Endothelial cell of umbilical vein (primary cell): ENCODE results near the gene CLASP2. TPM values are rescaled to one million over a fixed set of nuclear protein-coding genes. Genes with fewer than 3 reads are reported as not detected.
"Not testable (repeated sequence)": the region's sequence is repeated elsewhere in the genome, so short reads cannot be mapped to it uniquely, and the experiment has no call there.

ENCODE experiments used
- BruUV-seq: library from RNA; stranded (reverse); fragments of 400-500 nt; replicated peaks from 2 replicates; lab custom pipeline; 2021; lab: Mats Ljungman, UMichigan
- CTCF ChIA-PET: fragments of 300-600, 350-600 bp; sonication (Branson Sonifier 250); formaldehyde crosslinking; loops from one replicate; lab custom pipeline; 2021; ENCODE audit warnings: antibody characterized with exemption, inconsistent platforms; lab: Charles Lee
- POLR2A ChIA-PET: fragments of 300-600, 350-600 bp; sonication (Branson Sonifier 250); formaldehyde crosslinking; loops from one replicate; lab custom pipeline; 2021; ENCODE audit warnings: antibody characterized with exemption, inconsistent platforms; lab: Charles Lee
- DNase-seq: peaks from one replicate; pipeline ENCODE4 v3.0.0-alpha.2; 2011; ENCODE audit warnings: low read depth, low spot score
- FAIRE-seq: peaks from 2 replicates; lab custom pipeline; 2011; peaks lifted over from hg19 to GRCh38; lab: Jason Lieb, UNC
- H2AFZ ChIP-seq: 2 replicates; pipeline ENCODE4 v1.6.0; 2012; ENCODE audit warnings: low read depth, low read length, control low read depth, inconsistent platforms
- H3K27ac ChIP-seq: 2 replicates; pipeline ENCODE4 v1.5.1; 2011; ENCODE audit warnings: low read depth, mild to moderate bottlenecking, control low read depth, low read length, moderate library complexity; ENCODE audit not compliant: insufficient read depth
- H3K27me3 ChIP-seq, 2 experiments: 2 replicates each; pipeline versions ENCODE4 v1.6.0 to v1.6.1; 2011; ENCODE audit warnings: low read length in 2 of 2, mixed read lengths in 1 of 2; ENCODE audit not compliant: control insufficient read depth in 2 of 2, insufficient read depth in 2 of 2
- H3K36me3 ChIP-seq, 2 experiments: 2 replicates in 1 of 2; 3 replicates in 1 of 2; pipeline ENCODE4 v1.5.1; 2011; ENCODE audit warnings: low read length in 2 of 2, mild to moderate bottlenecking in 1 of 2, moderate library complexity in 1 of 2; ENCODE audit not compliant: control insufficient read depth in 2 of 2, insufficient read depth in 2 of 2; ENCODE audit errors: extremely low read depth in 1 of 2
- H3K4me1 ChIP-seq: 3 replicates; pipeline ENCODE4 v1.5.1; 2011; ENCODE audit warnings: mild to moderate bottlenecking, low read length; ENCODE audit not compliant: control insufficient read depth, insufficient read depth; ENCODE audit errors: extremely low read depth
- H3K4me2 ChIP-seq: 2 replicates; pipeline ENCODE4 v1.6.1; 2011; ENCODE audit warnings: low read length, control low read depth, mixed read lengths; ENCODE audit not compliant: insufficient read depth
- H3K4me3 ChIP-seq, 3 experiments: fragments of 200-600 bp in 1 of 3; sonication (generic), shearing (Covaris generic) in 1 of 3; replicated peaks in 1 of 3; 2 replicates each; pipeline ENCODE4 v1.5.1; 2011 to 2016; ENCODE audit warnings: control low read depth in 3 of 3, low read length in 3 of 3, mild to moderate bottlenecking in 2 of 3, inconsistent platforms in 1 of 3, low read depth in 1 of 3, moderate library complexity in 1 of 3; ENCODE audit not compliant: insufficient read depth in 1 of 3
- H3K79me2 ChIP-seq: 2 replicates; pipeline ENCODE4 v1.6.0; 2012; ENCODE audit warnings: low read length, inconsistent platforms; ENCODE audit not compliant: control insufficient read depth, insufficient read depth
- H3K9ac ChIP-seq: replicated peaks from 2 replicates; pipeline ENCODE3; 2011; ENCODE audit warnings: low read length, control low read depth; ENCODE audit not compliant: insufficient read depth; ENCODE audit errors: extremely low read depth
- H3K9me1 ChIP-seq: replicated peaks from 3 replicates; pipeline ENCODE4 v1.6.0; 2011; ENCODE audit warnings: mild to moderate bottlenecking, low read length; ENCODE audit not compliant: control insufficient read depth, insufficient read depth; ENCODE audit errors: extremely low read depth
- H3K9me3 ChIP-seq: replicated peaks from 2 replicates; pipeline ENCODE4 v1.5.1; 2012; ENCODE audit warnings: low read length, inconsistent platforms; ENCODE audit not compliant: control insufficient read depth, insufficient read depth
- H4K20me1 ChIP-seq: replicated peaks from 2 replicates; pipeline ENCODE3; 2011; ENCODE audit warnings: mild to moderate bottlenecking, low read length; ENCODE audit not compliant: control insufficient read depth, insufficient read depth; ENCODE audit errors: extremely low read depth
- CTCF ChIP-seq, 2 donors: IDR thresholded peaks; 1 replicate in 1 of 2; 2 replicates in 1 of 2; pipeline ENCODE4 v1.5.1; 2011; ENCODE audit warnings: low read length in 2 of 2, mild to moderate bottlenecking in 2 of 2, moderate library complexity in 2 of 2, control low read depth in 1 of 2, inconsistent platforms in 1 of 2, low read depth in 1 of 2; ENCODE audit not compliant: insufficient read depth in 1 of 2; ENCODE audit errors: extremely low read depth in 1 of 2
- EZH2 ChIP-seq: IDR thresholded peaks from 2 replicates; pipeline ENCODE4 v1.6.1; 2012; ENCODE audit warnings: borderline replicate concordance, low read depth, mild to moderate bottlenecking, moderate library complexity, low read length, inconsistent platforms; ENCODE audit not compliant: severe bottlenecking
- FOS ChIP-seq: IDR thresholded peaks from 2 replicates; pipeline ENCODE4 v1.6.1; 2011; ENCODE audit warnings: mild to moderate bottlenecking, low read length, moderate library complexity, borderline replicate concordance; ENCODE audit not compliant: insufficient read depth
- GATA2 ChIP-seq: IDR thresholded peaks from 2 replicates; pipeline ENCODE4 v1.7.0; 2011; ENCODE audit warnings: low read depth, mild to moderate bottlenecking, moderate library complexity, mixed read lengths, low read length; ENCODE audit not compliant: insufficient read length, insufficient read depth
- JUN ChIP-seq: IDR thresholded peaks from 2 replicates; pipeline ENCODE4 v1.6.1; 2011; ENCODE audit warnings: borderline replicate concordance, low read depth; ENCODE audit not compliant: insufficient read length, insufficient read depth
- MAX ChIP-seq: IDR thresholded peaks from 2 replicates; pipeline ENCODE4 v1.6.1; 2011; ENCODE audit not compliant: insufficient read depth, insufficient read length
- MYC ChIP-seq: IDR thresholded peaks from one replicate; pipeline ENCODE4 v1.6.1; 2011; ENCODE audit warnings: mild to moderate bottlenecking, low read depth, low read length
- POLR2A ChIP-seq: IDR thresholded peaks from 2 replicates; pipeline ENCODE4 v1.6.1; 2012; ENCODE audit warnings: low read depth, mild to moderate bottlenecking, control low read depth, low read length
- POLR2AphosphoS5 ChIP-seq: IDR thresholded peaks from 2 replicates; pipeline ENCODE4 v1.6.1; 2012; ENCODE audit warnings: low read depth, mild to moderate bottlenecking, control low read depth, low read length, moderate library complexity; ENCODE audit not compliant: insufficient read depth
- dilution Hi-C: fragments of 300-500 bp; cut with MboI; formaldehyde crosslinking; loops from one replicate; pipeline ENCODE4 v1.15.0; 2019; ENCODE audit warnings: low sequenced_read_pairs; ENCODE audit not compliant: extremely low pct_ligation_motif_present
- intact Hi-C: fragments of 100-400 bp; cut with micrococcal nuclease; formaldehyde crosslinking; loops from one replicate; pipeline ENCODE4 v1.10.0; 2022
- polyA plus RNA-seq, 4 experiments: library from polyadenylated mRNA; depleted of rRNA in 3 of 4; stranded (reverse) in 3 of 4; unstranded in 1 of 4; fragments of >200 nt; gene quantifications; 2 replicates each; pipeline versions ENCODE4 v1.2.1 to v1.2.3, GENCODE V29; 2011 to 2012; ENCODE audit warnings: missing spikeins in 1 of 4
- total RNA-seq: library from RNA; stranded (reverse); gene quantifications from 2 replicates; pipeline ENCODE4 v1.2.3, GENCODE V29; 2021

Gene CLASP2
- total and polyA plus RNA-seq, 2 donors (not counting 3 experiments of a cell fraction or from before 2014, with no cell fraction given): 15.0 to 55.0 TPM

GRCh38 chr3:33678073-33678472 lies 40.0 kb downstream of the CLASP2 start:
- Histone ChIP-seq H3K27me3 (no peaks in the 10 kb centered on the region), H3K9ac (no peak overlapping the region), H3K27ac (no peak overlapping the region), H3K9me1 (no peaks in the 10 kb centered on the region), H3K79me2 (no peaks in the 10 kb centered on the region), H4K20me1 (no peaks in the 10 kb centered on the region), H3K36me3 (no peaks in the 10 kb centered on the region), H2AFZ (no peak overlapping the region), H3K4me3 (no peak overlapping the region), H3K4me1 (no peaks in the 10 kb centered on the region), H3K9me3 (no peaks in the 10 kb centered on the region), H3K4me2 (no peak overlapping the region)
- intact Hi-C loops: no loop called here
- TF ChIP-seq JUN: no peak
- TF ChIP-seq EZH2: no peak
- TF ChIP-seq GATA2: no peak
- TF ChIP-seq FOS: no peak
- no peak for TF ChIP-seq MYC
- no peak for TF ChIP-seq MAX
- TF ChIP-seq CTCF (IDR thresholded peaks at IDR 0.05; ENCODE audit: extremely low read depth in 1 of 2, insufficient read depth in 1 of 2, low read depth in 1 of 2, low read length in 2 of 2): no peak
- no peak for TF ChIP-seq POLR2AphosphoS5
- no peak for TF ChIP-seq POLR2A
- DNase-seq: no peak
- BruUV-seq: no TSS peak
- ChIA-PET POLR2A (no interaction called here), CTCF (interaction anchor here (0.6 to 0.7 kb wide), 3 partner anchors 8 to 109 kb away, joined by 3 read pairs; no protein-coding TSS in a partner anchor)
- dilution Hi-C loops: no loop called here
- FAIRE-seq: no peak

- H3K9ac ChIP-seq, H3K27ac ChIP-seq, DNase-seq, H4K20me1 ChIP-seq, H2AFZ ChIP-seq, POLR2A ChIA-PET, H3K9me1 ChIP-seq, H3K4me2 ChIP-seq, H3K79me2 ChIP-seq, H3K36me3 ChIP-seq, FAIRE-seq, BruUV-seq, H3K4me1 ChIP-seq, H3K4me3 ChIP-seq, intact Hi-C loops, dilution Hi-C loops, CTCF ChIA-PET, H3K27me3 ChIP-seq, H3K9me3 ChIP-seq: not testable (repeated sequence)
These were observed 44.6 kb downstream of the CLASP2 start for GRCh38 chr3:33673436-33673835.
